ENCODE results near the gene GASK1A. TPM values are rescaled to one million over a fixed set of nuclear protein-coding genes. Genes with fewer than 3 reads are reported as not detected.
A peak's percentile ranks its signal among the peaks of the same experiment; 100 is the strongest.

The GASK1A gene
- total RNA-seq, result 1.6 TPM
- long read RNA-seq, result 0 reads

- peak within 1 kb of the TSS; percentile 72 for H3K4me3 ChIP-seq
- H3K27ac ChIP-seq (replicated peaks), result no peak within 1 kb of the TSS
- no peaks in the 10 kb centered on the region for H3K36me3 ChIP-seq
- DNase-seq, result peak; percentile 49
- H3K27me3 ChIP-seq (ENCODE audit: low read depth), result peaks cover 70% of the 10 kb centered on the region
- peaks cover 16% of the 10 kb centered on the region for H3K4me1 ChIP-seq
- peaks cover 15% of the 10 kb centered on the region for H3K9me3 ChIP-seq (replicated peaks)
- TF ChIP-seq, protein P1, sequence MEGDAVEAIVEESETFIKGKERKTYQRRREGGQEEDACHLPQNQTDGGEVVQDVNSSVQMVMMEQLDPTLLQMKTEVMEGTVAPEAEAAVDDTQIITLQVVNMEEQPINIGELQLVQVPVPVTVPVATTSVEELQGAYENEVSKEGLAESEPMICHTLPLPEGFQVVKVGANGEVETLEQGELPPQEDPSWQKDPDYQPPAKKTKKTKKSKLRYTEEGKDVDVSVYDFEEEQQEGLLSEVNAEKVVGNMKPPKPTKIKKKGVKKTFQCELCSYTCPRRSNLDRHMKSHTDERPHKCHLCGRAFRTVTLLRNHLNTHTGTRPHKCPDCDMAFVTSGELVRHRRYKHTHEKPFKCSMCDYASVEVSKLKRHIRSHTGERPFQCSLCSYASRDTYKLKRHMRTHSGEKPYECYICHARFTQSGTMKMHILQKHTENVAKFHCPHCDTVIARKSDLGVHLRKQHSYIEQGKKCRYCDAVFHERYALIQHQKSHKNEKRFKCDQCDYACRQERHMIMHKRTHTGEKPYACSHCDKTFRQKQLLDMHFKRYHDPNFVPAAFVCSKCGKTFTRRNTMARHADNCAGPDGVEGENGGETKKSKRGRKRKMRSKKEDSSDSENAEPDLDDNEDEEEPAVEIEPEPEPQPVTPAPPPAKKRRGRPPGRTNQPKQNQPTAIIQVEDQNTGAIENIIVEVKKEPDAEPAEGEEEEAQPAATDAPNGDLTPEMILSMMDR (IDR thresholded peaks at IDR 0.05; ENCODE audit: borderline replicate concordance), result no peak
- intact Hi-C loops (cut with micrococcal nuclease), result no loop called here
These were observed at the start of gene GASK1A for GRCh38 chr3:42979044-42979972. GASK1A (plus strand) TSS chr3:42979311; CDS start chr3:42979643, 332 bp downstream.

- TF ChIP-seq, protein P1 (IDR thresholded peaks at IDR 0.05; ENCODE audit: borderline replicate concordance), result no peak
- H3K27ac ChIP-seq (replicated peaks), result no peak overlapping the region
- H3K27me3 ChIP-seq (ENCODE audit: low read depth), result peaks cover 21% of the 10 kb centered on the region
- no peak for DNase-seq
- no peaks in the 10 kb centered on the region for H3K36me3 ChIP-seq
- H3K9me3 ChIP-seq (replicated peaks), result no peaks in the 10 kb centered on the region
- intact Hi-C loops (cut with micrococcal nuclease), result no loop called here
- no peak overlapping the region for H3K4me3 ChIP-seq
- peaks cover 5% of the 10 kb centered on the region for H3K4me1 ChIP-seq
These were observed 45.0 kb upstream of the GASK1A start for GRCh38 chr3:42934111-42934510.

GRCh38 chr3:42934910-42935309 is 44.2 kb upstream of the GASK1A start:
- Histone ChIP-seq H3K27me3 (ENCODE audit: low read depth) (peaks cover 21% of the 10 kb centered on the region), H3K4me3 (no peak overlapping the region), H3K36me3 (no peaks in the 10 kb centered on the region), H3K27ac (replicated peaks) (no peak overlapping the region), H3K9me3 (replicated peaks) (no peaks in the 10 kb centered on the region), H3K4me1 (peaks cover 5% of the 10 kb centered on the region)
- TF ChIP-seq, protein P1 (IDR thresholded peaks at IDR 0.05; ENCODE audit: borderline replicate concordance), result no peak
- intact Hi-C loops (cut with micrococcal nuclease), result no loop called here
- DNase-seq, result no peak

GRCh38 chr3:42935472-42935871 is 43.6 kb upstream of the GASK1A start:
- no peaks in the 10 kb centered on the region for H3K9me3 ChIP-seq (replicated peaks)
- no peaks in the 10 kb centered on the region for H3K36me3 ChIP-seq
- peaks cover 5% of the 10 kb centered on the region for H3K4me1 ChIP-seq
- intact Hi-C loops (cut with micrococcal nuclease), result no loop called here
- no peak for DNase-seq
- TF ChIP-seq, protein P1 (IDR thresholded peaks at IDR 0.05; ENCODE audit: borderline replicate concordance), result no peak
- no peak overlapping the region for H3K27ac ChIP-seq (replicated peaks)
- H3K4me3 ChIP-seq, result peak overlapping the region; percentile 61
- peaks cover 18% of the 10 kb centered on the region for H3K27me3 ChIP-seq (ENCODE audit: low read depth)

DNA sequence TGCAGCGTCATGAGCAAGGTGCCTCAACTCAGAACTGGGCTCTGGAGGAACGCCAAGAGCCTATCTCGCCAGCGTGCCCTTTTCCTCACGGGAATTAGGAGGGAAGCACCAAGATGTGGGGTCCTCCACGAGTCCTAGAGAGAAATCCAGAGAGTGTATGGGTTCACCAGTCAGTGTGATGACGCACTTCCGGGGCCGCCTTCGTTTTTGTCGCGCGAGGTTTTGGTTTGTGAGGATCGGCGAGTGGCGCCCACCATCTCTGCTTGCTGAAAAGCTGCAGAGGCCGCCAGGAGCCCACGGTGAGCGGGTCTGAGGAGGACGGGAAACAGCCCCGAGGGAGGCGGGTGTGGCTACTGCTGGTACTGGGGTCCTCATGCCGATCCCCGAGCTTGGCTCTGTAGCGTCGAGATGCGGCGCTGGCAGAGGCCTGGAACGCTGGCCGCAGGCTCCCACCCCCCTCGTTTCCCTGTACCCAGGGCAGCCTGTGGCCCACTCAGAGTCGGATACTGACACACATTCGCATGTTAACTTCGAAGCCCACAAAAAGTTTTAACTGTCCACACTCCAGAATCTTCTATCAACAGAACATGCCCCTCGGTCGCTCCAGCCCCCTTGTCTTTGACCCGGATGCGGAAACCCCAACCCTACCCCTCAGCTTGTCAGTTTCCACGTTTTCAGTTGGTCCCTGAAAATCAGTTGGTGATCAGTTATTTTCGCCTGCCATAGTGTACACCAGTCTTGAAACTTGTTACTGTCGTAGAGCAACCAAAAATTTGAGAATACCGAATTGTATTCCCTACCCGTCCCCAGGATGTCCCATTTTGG is 42.7 kb upstream of the GASK1A start:
- intact Hi-C loops (cut with micrococcal nuclease), result no loop called here
- no peak overlapping the region for H3K27ac ChIP-seq (replicated peaks)
- TF ChIP-seq, protein P1 (IDR thresholded peaks at IDR 0.05; ENCODE audit: borderline replicate concordance), result no peak
- peaks cover 5% of the 10 kb centered on the region for H3K4me1 ChIP-seq
- no peaks in the 10 kb centered on the region for H3K9me3 ChIP-seq (replicated peaks)
- H3K4me3 ChIP-seq, result peak overlapping the region; percentile 61
- H3K36me3 ChIP-seq, result no peaks in the 10 kb centered on the region
- DNase-seq, result peak; percentile 32
- peaks cover 18% of the 10 kb centered on the region for H3K27me3 ChIP-seq (ENCODE audit: low read depth)

Measured in left ventricle myocardium inferior (tissue), 1 donor.